ENCODE measurements around the gene APEH. TPM values are rescaled to one million over a fixed set of nuclear protein-coding genes. Genes with fewer than 3 reads are reported as not detected.

The APEH gene
- total RNA-seq, 1 experiment from 2014 or later, result 87.5 TPM

DNA sequence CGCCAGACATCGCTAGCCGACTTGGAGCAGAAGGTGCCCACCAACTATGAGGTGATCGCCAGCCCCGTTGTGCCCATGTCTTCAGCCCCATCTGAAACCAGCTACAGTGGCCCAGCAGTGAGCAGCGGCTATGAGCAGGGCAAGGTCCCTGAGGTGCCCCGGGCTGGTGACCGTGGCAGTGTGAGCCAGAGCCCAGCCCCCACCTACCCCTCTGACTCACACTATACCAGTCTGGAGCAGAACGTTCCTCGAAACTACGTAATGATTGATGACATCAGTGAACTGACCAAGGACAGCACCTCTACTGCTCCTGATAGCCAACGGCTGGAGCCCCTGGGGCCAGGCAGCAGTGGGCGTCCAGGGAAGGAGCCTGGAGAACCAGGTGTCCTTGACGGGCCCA, 12.9 kb upstream of the APEH start:
- no peak overlapping the region for H3K4me3 ChIP-seq
- no peaks in the 10 kb centered on the region for H3K27me3 ChIP-seq
- H3K36me3 ChIP-seq, result no peaks in the 10 kb centered on the region
- H3K9me3 ChIP-seq, result no peaks in the 10 kb centered on the region
- no peak for DNase-seq

DNA sequence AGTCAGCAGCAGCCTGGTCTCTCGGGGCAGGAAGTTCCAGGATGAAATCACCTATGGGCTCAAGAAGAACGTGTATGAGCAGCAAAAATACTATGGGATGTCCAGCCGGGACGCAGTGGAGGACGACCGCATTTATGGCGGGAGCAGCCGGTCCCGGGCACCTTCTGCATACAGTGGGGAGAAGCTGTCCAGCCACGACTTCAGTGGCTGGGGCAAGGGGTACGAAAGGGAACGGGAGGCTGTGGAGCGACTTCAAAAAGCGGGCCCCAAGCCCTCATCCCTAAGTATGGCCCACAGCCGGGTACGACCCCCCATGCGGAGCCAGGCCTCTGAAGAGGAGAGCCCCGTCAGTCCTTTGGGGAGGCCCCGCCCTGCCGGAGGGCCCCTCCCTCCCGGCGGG, 12.1 kb upstream of the APEH start:
- Histone ChIP-seq H3K27me3 (no peaks in the 10 kb centered on the region), H3K4me3 (no peak overlapping the region), H3K36me3 (no peaks in the 10 kb centered on the region), H3K9me3 (no peaks in the 10 kb centered on the region)
- DNase-seq, result no peak

DNA sequence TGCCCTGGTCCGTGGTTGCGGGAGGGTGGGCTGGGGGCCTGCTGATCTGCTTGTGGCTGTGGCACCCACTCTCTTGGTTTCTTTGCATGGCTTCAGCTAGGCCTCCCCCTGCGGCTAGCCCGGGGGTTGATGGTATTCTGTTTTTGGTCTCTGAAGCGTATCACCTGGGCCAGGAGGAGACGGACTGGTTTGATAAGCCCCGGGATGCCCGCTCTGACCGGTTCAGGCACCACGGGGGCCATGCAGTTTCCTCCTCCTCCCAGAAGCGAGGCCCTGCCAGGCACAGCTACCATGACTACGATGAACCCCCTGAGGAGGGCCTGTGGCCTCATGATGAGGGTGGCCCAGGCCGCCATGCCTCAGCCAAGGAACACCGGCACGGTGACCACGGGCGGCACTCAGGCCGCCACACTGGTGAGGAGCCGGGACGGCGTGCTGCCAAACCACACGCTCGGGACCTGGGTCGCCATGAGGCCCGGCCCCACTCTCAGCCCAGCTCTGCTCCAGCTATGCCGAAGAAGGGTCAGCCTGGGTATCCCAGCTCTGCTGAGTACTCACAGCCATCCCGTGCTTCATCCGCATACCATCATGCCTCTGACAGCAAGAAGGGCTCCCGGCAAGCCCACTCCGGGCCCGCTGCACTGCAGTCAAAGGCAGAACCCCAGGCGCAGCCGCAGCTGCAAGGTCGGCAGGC, 11.3 kb upstream of the APEH start:
- no peaks in the 10 kb centered on the region for H3K9me3 ChIP-seq
- H3K4me3 ChIP-seq, result no peak overlapping the region

DNA sequence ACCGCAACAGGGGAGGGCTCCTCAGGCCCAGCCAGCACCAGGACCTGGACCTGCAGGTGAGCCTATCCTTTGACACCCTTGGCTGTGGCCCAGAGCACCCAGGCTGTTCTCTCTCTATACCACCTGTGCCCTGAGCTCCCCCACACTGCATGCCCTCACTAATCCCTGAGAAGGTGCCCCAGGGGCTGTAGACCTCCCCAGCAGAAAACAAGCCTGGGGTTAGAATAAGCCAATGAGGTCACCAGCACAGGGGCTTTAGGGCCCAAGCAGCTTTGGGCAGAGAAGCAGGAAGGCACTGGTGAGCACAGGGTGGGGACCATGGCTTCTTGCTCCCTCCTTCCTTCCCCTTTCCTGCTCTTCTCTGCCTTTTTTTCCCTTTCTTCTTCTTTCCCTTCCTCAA, 10.3 kb upstream of the APEH start:
- no peak for DNase-seq
- H3K9me3 ChIP-seq, result no peaks in the 10 kb centered on the region
- H3K4me3 ChIP-seq, result no peak overlapping the region
- no peaks in the 10 kb centered on the region for H3K36me3 ChIP-seq
- no peaks in the 10 kb centered on the region for H3K27me3 ChIP-seq

More for the DNA sequence above, 11.3 kb upstream of the APEH start:
- DNase-seq, result no peak
- no peaks in the 10 kb centered on the region for H3K36me3 ChIP-seq
- no peaks in the 10 kb centered on the region for H3K27me3 ChIP-seq

DNA sequence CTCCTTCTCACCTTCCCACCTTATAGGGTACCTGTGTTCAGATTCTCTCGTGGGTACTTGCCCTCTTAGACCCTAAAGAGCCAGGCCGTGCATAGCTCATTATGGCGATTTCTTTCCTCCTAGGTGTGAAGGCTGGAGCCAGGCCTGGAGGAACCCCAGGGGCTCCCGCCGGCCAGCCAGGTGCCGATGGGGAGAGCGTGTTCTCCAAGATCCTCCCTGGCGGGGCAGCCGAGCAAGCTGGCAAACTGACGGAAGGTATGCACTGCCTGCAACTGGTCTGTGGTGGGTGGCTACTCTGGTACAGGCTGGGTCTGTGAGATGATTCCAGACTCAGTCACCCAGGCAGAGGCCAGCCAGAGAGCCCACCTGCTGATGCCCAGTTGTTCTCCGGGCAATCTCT, 9.9 kb upstream of the APEH start:
- Histone ChIP-seq H3K36me3 (no peaks in the 10 kb centered on the region), H3K4me3 (no peak overlapping the region), H3K9me3 (no peaks in the 10 kb centered on the region), H3K27me3 (no peaks in the 10 kb centered on the region)
- no peak for DNase-seq

DNA sequence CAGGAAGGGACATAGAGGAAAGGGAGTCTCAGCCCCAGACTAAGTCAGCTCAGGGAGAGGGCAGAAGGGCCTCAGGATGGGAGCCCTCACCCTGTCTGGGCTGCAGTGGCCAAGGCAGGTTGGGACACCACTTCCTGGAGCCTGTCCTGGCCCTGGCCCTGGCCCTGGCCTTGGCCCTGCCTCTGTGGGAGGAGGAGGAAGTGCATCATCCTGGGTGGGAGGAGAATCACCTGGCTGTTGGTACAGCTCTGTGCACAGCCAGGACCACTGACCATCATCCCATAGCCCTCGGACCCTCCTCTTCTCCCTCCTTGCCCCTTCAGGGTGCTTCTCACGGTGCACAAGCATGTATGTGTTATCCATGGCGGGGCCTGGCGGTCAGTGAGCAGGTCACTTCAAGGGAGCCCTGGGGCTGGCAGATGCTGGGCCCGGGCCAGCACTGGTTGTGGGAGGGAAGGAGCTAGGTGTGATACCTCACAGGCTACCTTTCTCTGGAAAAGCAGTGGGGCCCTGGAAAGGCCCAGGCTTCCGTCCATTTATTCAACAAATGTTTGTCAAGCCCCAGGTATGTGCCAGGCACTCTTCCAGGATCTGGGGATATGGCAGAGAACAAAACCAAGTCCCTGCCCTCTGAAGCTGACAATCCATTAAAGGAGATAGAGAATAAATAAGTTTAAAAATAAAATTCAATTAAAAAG, 8.2 kb upstream of the APEH start:
- Histone ChIP-seq H3K4me3 (no peak overlapping the region), H3K27me3 (no peaks in the 10 kb centered on the region), H3K9me3 (no peaks in the 10 kb centered on the region), H3K36me3 (no peaks in the 10 kb centered on the region)
- no peak for DNase-seq

DNA sequence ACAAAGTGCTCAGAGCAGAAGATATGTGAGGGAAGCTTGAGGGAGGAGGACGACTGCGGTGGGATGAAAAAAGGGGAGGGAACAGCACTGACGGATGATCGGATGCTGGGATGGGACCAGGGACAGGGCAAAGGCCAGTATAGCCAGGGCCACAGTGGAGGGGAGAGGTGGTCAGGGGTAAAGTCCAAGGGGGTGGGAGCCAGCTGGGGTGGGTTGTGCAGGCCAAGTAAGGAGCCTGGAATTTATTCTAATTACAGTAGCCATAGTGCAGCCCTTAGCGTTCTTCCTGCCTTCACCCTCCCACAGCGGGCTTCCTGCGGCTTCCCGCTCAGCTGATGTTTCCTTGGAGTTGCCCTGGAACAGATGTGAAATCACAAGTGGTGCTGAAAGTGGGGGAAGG, 7.6 kb upstream of the APEH start:
- no peaks in the 10 kb centered on the region for H3K36me3 ChIP-seq
- DNase-seq, result no peak
- no peak overlapping the region for H3K4me3 ChIP-seq
- no peaks in the 10 kb centered on the region for H3K27me3 ChIP-seq
- H3K9me3 ChIP-seq, result no peaks in the 10 kb centered on the region

DNA sequence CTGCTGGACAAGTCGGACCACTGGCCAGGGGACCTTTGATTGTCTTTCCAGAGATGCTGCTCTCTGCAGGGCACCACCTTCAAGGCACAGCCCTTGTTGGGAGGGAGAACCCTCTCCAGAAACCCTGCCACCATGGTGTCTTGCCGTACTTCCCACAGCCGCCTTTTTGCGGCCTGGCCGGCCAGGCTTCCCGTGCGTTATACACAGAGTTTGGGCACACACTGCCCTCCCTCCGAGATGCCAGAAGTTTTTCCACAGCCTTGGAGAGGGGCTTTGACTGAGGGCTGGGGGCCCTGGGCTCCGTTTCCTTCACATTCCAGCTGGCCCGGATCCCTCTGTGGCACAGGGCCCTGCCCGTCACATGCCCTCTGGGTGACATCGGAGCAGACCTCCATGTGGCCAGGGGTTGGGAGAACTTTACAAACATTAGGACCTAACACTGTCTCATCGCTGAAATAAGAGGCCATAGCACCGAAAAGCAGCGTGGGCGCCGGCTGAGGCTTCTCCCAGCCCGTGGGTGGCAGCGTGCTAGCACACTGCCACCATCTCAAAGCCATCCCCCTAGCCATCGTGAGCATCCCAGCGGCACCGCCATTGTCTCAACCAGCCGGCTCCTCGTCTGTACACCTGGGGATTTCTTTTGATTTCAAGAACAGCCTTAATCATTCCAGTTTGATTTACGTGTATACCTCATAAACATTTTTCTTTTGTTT, 6.3 kb upstream of the APEH start:
- Histone ChIP-seq H3K9me3 (no peaks in the 10 kb centered on the region), H3K27me3 (no peaks in the 10 kb centered on the region), H3K36me3 (no peaks in the 10 kb centered on the region), H3K4me3 (no peak overlapping the region)
- DNase-seq, result no peak

DNA sequence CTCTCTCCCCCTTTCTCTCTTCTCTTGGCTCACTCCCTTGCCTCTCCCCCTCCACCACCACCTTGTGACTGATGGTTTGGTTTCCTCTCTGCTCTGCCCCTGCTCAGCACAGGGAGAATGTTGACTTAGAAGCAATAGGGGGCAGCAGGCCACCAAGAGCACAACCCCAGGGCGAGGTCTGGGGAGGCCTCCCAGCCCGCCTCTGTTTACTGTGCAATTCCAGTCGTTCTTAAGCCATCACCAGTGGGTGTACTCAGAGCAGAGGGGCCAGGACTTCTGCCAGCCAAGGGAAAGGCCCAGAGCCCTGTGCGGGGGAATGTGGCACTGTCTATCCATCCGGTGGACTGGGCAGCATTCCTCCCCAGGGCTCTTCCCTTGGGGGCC, 5.7 kb upstream of the APEH start:
- no peaks in the 10 kb centered on the region for H3K36me3 ChIP-seq
- H3K9me3 ChIP-seq, result no peaks in the 10 kb centered on the region
- DNase-seq, result no peak
- H3K27me3 ChIP-seq, result no peaks in the 10 kb centered on the region
- no peak overlapping the region for H3K4me3 ChIP-seq

DNA sequence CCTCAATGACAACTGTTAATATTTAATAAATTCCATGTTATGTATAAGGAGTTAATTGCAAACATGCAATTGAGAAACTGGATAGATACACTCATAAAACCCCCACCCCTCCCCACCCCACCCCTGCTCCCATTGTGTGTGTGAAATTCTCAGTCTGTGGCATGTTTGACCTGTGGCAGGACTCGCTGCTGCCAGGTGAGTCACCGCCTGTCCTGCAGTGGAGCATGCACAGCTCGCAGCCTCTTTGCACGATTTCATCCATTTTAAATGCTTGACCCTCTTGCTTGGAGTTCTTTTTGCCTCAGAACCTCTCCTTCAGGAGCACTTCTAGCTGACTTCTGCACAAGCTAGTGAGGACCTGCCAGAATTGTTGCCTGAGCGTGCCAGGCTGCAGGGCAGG, 5.3 kb upstream of the APEH start:
- peak; percentile 43 for DNase-seq
- H3K4me3 ChIP-seq, result no peak overlapping the region
- H3K9me3 ChIP-seq, result no peaks in the 10 kb centered on the region
- no peaks in the 10 kb centered on the region for H3K36me3 ChIP-seq
- H3K27me3 ChIP-seq, result no peaks in the 10 kb centered on the region

DNA sequence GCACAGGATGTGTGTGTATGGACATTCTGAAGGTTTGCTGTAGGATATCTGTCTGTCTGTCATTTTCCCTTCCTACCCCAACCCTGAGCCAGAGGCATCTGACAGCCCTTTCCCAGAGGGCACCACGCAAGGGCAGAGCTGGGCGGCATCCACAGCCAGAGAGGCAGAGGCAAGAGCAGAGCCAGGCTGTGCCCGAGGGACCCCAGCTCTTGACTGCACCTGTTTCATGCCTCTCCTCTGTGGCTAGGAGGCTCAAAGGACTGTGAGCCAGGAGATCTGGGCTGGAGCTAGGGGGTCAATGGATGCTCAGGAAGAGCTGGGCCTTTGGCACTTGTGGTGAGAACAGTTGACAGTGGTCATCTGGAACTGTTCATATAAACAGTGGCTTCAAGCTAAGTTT, 4.8 kb upstream of the APEH start:
- Histone ChIP-seq H3K4me3 (no peak overlapping the region), H3K36me3 (no peaks in the 10 kb centered on the region), H3K9me3 (no peaks in the 10 kb centered on the region), H3K27me3 (no peaks in the 10 kb centered on the region)
- no peak for DNase-seq

DNA sequence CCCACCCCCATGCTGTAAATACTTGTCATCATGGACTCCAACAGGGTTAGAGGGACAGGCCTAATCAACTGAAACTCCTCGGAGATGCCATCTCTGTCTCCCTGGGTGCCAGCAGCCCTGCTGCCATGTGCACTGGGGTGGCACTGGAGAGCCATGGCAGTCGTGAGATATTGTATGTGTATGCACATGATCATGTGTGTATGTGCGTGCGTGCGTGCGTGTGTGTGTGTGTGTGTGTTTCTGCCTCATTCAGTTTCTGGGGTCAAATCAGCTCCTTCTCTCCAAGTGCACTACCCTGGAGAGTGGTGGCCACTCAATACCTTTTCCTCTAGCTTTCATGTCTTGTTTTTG, 3.2 kb upstream of the APEH start:
- no peaks in the 10 kb centered on the region for H3K9me3 ChIP-seq
- H3K4me3 ChIP-seq, result no peak overlapping the region
- H3K36me3 ChIP-seq, result no peaks in the 10 kb centered on the region
- no peak for DNase-seq
- H3K27me3 ChIP-seq, result no peaks in the 10 kb centered on the region

DNA sequence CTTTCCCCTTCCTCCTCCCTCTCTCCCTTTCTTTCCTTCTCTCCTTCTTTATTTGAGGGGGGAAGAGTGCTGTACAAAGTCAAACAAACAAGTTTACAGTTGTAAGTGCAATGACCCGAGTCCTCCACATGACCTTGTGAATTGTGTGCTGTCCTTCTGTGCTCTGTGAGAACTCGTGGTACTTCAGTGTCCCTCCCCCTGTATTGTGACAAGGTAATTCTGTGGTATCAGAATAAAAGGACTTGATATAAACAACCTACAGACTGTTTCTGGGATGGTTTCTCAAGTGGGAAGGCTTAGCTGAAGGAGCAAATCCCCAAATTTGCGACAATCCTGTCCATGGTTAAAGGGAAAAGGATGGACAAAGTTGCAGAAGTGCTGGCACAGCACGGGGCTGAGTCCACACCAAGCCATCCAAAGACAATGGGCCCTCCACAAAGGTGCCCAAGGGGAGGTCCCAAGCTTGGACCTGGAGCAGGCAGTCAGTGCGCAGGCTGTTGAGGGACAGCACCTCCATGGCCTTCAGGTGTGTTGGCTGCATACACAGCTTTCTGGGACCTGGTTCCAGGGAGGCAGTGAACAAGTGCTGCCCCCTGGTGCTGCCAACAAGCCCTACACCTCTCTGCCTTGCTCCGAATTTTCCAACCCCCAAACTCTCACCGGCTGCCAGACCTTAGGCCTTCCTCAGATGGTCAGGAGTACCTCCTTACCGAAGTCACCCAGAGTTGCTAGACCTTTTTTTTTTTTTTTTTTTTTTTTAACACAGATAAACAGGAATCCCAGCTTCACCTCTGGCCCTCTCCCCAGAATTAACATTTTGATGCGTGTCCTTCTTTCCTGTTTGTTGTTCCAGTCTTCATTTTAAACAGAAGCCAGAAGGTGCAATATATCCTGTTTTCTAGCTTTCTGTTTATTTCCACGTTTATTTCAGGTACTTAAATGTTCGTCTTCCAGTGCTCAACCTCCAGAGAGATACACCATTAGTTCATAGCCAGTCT, 2.6 kb upstream of the APEH start:
- Histone ChIP-seq H3K4me3 (no peak overlapping the region), H3K27me3 (no peaks in the 10 kb centered on the region), H3K9me3 (no peaks in the 10 kb centered on the region), H3K36me3 (no peaks in the 10 kb centered on the region)
- peak; percentile 45 for DNase-seq

DNA sequence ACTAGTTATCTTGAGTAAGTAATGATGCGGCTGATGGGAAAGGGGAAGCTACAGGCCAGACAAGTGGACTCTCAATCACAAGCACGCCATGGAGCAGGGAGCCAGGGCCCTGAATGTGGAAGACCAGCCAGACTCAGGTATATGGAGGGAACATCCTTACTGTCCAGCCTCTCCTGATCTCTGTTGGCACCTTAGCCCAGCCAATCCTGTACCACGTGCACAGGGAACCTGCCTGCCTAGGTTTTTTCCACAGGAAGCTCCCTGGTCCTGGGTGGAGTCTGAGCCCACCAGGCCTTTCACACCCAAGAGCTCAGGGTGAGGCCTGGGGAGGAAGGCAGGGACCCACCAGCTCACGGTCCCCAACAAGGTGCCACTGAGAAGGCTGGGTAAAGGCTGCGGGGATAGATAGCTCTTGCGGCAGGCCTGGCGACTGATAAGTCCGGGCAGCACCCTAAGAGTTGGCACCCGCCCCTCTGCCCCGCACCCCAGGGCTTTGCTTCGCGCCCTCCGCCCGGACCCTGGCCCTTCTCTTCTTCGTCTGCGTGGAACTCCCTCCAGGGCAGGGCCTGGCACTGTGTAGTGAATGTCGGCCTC, 933 bp upstream of the APEH start:
- Histone ChIP-seq H3K36me3 (no peaks in the 10 kb centered on the region), H3K9me3 (no peaks in the 10 kb centered on the region), H3K4me3 (peak overlapping the region; percentile 77), H3K27me3 (no peaks in the 10 kb centered on the region)
- no peak for DNase-seq

DNA sequence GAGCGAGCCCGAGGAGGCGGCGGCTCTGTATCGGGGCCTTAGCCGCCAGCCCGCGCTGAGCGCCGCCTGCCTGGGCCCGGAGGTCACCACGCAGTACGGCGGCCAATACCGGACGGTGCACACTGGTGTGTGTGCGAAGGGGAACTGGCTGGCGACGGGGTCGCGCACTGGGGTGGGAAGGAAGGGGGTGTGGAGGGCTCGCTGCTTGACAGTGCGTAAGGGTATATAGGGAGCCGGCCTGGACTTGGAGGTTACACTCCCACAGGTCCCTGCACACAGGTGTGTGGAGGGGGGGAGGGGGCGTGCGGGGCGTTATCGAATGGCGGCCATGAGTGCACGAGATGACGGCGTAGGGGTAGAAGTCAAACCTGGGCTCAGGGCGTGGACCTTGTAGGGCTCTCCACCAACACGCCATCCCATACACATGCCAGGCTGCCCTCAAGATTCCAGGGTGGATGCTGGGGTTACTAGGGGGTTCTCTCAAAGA, 389 bp downstream of the APEH start:
- DNase-seq, result no peak
- H3K4me3 ChIP-seq, result peak overlapping the region; percentile 77
- H3K27me3 ChIP-seq, result no peaks in the 10 kb centered on the region
- H3K9me3 ChIP-seq, result no peaks in the 10 kb centered on the region
- no peaks in the 10 kb centered on the region for H3K36me3 ChIP-seq

DNA sequence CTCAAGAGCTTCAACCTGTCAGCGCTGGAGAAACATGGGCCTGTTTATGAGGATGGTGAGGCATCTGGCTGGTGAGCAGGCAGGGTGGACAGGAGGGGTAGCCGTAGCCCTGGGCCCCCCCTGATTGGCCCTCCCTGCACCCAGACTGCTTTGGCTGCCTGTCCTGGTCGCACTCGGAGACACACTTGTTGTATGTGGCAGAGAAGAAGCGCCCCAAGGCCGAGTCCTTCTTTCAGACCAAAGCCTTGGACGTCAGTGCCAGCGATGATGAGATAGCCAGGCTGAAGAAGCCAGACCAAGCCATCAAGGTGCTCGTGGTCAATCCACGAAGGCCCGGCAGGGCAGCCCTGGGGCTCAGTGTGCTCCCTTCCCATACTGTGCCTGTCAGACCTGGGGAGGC, 1.8 kb downstream of the APEH start:
- Histone ChIP-seq H3K4me3 (no peak overlapping the region), H3K36me3 (no peaks in the 10 kb centered on the region), H3K27me3 (no peaks in the 10 kb centered on the region), H3K9me3 (no peaks in the 10 kb centered on the region)
- DNase-seq, result no peak
